ENCODE results near the gene ATP23. TPM values are rescaled to one million over a fixed set of nuclear protein-coding genes. Genes with fewer than 3 reads are reported as not detected.

The ATP23 gene
- total RNA-seq, 2 experiments from 2014 or later: 27.5 to 51.3 TPM

DNA sequence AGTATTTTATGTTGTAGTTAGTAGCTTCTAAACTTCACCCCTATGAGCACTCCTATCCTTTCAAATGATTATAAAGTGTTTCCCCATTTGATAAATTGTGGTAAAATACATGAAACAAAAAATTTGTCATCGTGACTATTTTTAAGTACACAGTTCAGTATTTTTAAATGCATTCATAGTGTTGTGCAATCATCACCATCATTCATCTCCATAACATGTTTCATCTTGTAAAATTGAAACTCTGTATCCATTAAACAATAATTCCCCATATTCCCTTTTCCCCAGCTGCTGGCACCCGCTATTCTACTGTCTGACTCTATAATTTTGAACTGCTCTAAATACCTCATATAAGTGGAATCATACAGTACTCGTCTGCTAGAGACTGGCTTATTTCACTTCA, 52.5 kb downstream of the ATP23 start:
- H3K79me2 ChIP-seq (ENCODE audit: insufficient read depth, low read depth, low read length): no peaks in the 10 kb centered on the region
- H4K20me1 ChIP-seq (ENCODE audit: insufficient read depth, low read length): no peaks in the 10 kb centered on the region
- H2AFZ ChIP-seq (ENCODE audit: low read length): no peak overlapping the region
- POLR2A ChIA-PET: interaction anchor here (2.1 kb wide), 1 partner anchor 9 kb away, joined by 8 read pairs; no protein-coding TSS in a partner anchor
- intact Hi-C loops (cut with micrococcal nuclease; ENCODE audit: unreplicated experiment): no loop called here
- H3K9me2 ChIP-seq (ENCODE audit: insufficient read depth, low read length): no peaks in the 10 kb centered on the region
- no TSS peak for BruUV-seq (replicated peaks)
- no peak for DNase-seq (ENCODE audit: low spot score)
- no peaks in the 10 kb centered on the region for H3K4me1 ChIP-seq (ENCODE audit: insufficient read depth, low read length, poor library complexity, severe bottlenecking)
- CTCF ChIA-PET (ENCODE audit: unreplicated experiment): no interaction called here
- H3K4me3 ChIP-seq (ENCODE audit: low read depth, low read length, poor library complexity, severe bottlenecking): no peak overlapping the region
- TF ChIP-seq, protein P1, sequence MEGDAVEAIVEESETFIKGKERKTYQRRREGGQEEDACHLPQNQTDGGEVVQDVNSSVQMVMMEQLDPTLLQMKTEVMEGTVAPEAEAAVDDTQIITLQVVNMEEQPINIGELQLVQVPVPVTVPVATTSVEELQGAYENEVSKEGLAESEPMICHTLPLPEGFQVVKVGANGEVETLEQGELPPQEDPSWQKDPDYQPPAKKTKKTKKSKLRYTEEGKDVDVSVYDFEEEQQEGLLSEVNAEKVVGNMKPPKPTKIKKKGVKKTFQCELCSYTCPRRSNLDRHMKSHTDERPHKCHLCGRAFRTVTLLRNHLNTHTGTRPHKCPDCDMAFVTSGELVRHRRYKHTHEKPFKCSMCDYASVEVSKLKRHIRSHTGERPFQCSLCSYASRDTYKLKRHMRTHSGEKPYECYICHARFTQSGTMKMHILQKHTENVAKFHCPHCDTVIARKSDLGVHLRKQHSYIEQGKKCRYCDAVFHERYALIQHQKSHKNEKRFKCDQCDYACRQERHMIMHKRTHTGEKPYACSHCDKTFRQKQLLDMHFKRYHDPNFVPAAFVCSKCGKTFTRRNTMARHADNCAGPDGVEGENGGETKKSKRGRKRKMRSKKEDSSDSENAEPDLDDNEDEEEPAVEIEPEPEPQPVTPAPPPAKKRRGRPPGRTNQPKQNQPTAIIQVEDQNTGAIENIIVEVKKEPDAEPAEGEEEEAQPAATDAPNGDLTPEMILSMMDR (conservative IDR thresholded peaks at IDR 0.05; ENCODE audit: low read length): no peak
- no peak for TF ChIP-seq EZH2phosphoT487 (IDR thresholded peaks at IDR 0.05; ENCODE audit: borderline replicate concordance, low read depth, low read length)
- no peaks in the 10 kb centered on the region for H3K9me3 ChIP-seq (ENCODE audit: low read length)
- no peak overlapping the region for H3K4me2 ChIP-seq (ENCODE audit: low read length)
- no peak overlapping the region for H3K27ac ChIP-seq (ENCODE audit: low read depth, low read length, poor library complexity, severe bottlenecking)
- H3K36me3 ChIP-seq (ENCODE audit: insufficient read depth, low read length): no peaks in the 10 kb centered on the region

DNA sequence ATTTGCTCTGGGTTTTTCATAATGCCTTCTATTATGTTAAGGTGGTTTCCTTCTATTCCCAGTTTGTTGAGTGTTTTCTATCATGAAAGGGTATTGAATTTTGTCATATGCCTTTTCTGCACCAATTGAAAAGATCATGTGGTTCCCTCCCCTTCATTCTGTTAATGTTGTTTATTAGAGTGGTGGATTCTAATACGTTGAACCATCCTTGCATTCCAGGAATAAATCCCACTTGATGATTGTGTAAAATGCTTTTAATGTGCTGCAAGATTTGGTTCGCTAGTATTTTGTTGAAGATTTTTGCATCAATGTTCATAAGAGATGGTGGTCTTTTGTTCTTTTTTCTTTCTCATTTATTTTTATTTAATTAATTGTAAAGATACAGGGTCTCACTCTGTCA, 55.2 kb downstream of the ATP23 start:
- Histone ChIP-seq H3K79me2 (ENCODE audit: insufficient read depth, low read depth, low read length) (no peaks in the 10 kb centered on the region), H3K9me2 (ENCODE audit: insufficient read depth, low read length) (no peaks in the 10 kb centered on the region), H3K4me2 (ENCODE audit: low read length) (no peak overlapping the region), H3K4me3 (ENCODE audit: low read depth, low read length, poor library complexity, severe bottlenecking) (no peak overlapping the region), H3K36me3 (ENCODE audit: insufficient read depth, low read length) (no peaks in the 10 kb centered on the region), H3K4me1 (ENCODE audit: insufficient read depth, low read length, poor library complexity, severe bottlenecking) (no peaks in the 10 kb centered on the region), H2AFZ (ENCODE audit: low read length) (no peak overlapping the region), H3K27ac (ENCODE audit: low read depth, low read length, poor library complexity, severe bottlenecking) (no peak overlapping the region), H4K20me1 (ENCODE audit: insufficient read depth, low read length) (no peaks in the 10 kb centered on the region), H3K9me3 (ENCODE audit: low read length) (no peaks in the 10 kb centered on the region)
- no peak for DNase-seq (ENCODE audit: low spot score)
- POLR2A ChIA-PET: no interaction called here
- intact Hi-C loops (cut with micrococcal nuclease; ENCODE audit: unreplicated experiment): no loop called here
- TF ChIP-seq EZH2phosphoT487 (IDR thresholded peaks at IDR 0.05; ENCODE audit: borderline replicate concordance, low read depth, low read length): no peak
- TF ChIP-seq, protein P1 (conservative IDR thresholded peaks at IDR 0.05; ENCODE audit: low read length): no peak
- BruUV-seq (replicated peaks): no TSS peak
- CTCF ChIA-PET (ENCODE audit: unreplicated experiment): no interaction called here

DNA sequence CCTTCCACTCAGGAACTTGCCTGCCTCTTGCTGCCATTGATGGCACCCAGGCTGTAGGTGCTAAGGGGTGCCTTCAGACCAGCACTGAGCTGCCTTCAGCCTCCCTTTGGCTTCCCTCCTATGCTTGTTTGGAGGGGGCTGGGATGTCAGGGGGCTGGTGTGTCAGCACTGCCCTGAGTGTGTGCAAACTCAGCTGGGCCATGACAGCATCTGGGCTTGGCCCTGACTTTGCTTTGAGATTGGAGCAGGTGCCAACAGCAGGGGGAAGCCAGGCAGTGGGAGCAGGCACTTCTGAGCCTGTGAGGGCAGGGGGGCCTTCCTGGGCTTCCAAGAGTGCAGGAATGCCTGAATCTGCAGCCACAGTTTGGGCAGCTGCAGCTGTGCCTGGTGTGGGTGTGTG, 56.9 kb downstream of the ATP23 start:
- ChIA-PET CTCF (ENCODE audit: unreplicated experiment) (no interaction called here), POLR2A (no interaction called here)
- H3K4me2 ChIP-seq (ENCODE audit: low read length): no peak overlapping the region
- no TSS peak for BruUV-seq (replicated peaks)
- no peak overlapping the region for H3K4me3 ChIP-seq (ENCODE audit: low read depth, low read length, poor library complexity, severe bottlenecking)
- no peaks in the 10 kb centered on the region for H4K20me1 ChIP-seq (ENCODE audit: insufficient read depth, low read length)
- H2AFZ ChIP-seq (ENCODE audit: low read length): no peak overlapping the region
- TF ChIP-seq EZH2phosphoT487 (IDR thresholded peaks at IDR 0.05; ENCODE audit: borderline replicate concordance, low read depth, low read length): no peak
- TF ChIP-seq, protein P1 (conservative IDR thresholded peaks at IDR 0.05; ENCODE audit: low read length): no peak
- H3K4me1 ChIP-seq (ENCODE audit: insufficient read depth, low read length, poor library complexity, severe bottlenecking): no peaks in the 10 kb centered on the region
- no peaks in the 10 kb centered on the region for H3K36me3 ChIP-seq (ENCODE audit: insufficient read depth, low read length)
- H3K27ac ChIP-seq (ENCODE audit: low read depth, low read length, poor library complexity, severe bottlenecking): no peak overlapping the region
- H3K9me3 ChIP-seq (ENCODE audit: low read length): no peaks in the 10 kb centered on the region
- DNase-seq (ENCODE audit: low spot score): no peak
- H3K9me2 ChIP-seq (ENCODE audit: insufficient read depth, low read length): no peaks in the 10 kb centered on the region
- no peaks in the 10 kb centered on the region for H3K79me2 ChIP-seq (ENCODE audit: insufficient read depth, low read depth, low read length)
- intact Hi-C loops (cut with micrococcal nuclease; ENCODE audit: unreplicated experiment): no loop called here
